ENCODE data around the gene DOCK9. TPM values are rescaled to one million over a fixed set of nuclear protein-coding genes. Genes with fewer than 3 reads are reported as not detected.

DOCK9 gene
- total RNA-seq, 1 donor = 44.5 TPM

DNA sequence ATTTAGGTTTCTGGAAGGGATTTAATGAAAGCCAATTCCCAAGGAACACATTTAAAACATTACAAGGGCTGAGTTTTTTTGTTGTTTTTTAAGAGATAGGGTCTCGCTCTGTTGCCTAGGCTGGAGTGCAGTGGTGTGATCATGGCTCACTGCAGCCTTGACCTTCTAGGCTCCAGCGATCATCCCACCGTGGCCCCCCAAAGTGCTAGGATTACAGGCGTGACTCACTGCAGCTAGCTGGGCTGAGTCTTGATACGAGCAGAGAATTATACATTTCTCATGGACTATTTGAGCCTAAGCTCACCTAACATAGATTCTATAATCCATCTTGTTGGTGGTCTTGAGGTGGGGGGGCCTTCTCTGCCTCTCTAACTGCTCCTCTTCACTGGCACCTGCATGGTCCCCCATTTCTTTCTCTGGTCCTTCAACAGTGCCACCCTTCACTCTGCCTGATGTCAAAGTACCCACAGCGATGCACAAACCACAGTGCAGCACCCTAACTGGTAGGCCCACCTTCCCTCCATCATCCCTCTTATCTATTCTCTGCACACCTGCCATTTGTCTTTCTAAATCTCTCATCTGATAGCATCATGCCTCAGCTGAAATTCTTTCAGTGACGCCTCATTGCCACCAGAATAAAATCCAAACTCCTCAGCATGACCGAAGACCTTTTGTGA lies 37.4 kb downstream of the DOCK9 start:
- Histone ChIP-seq H3K4me1 (ENCODE audit: insufficient read depth, low read length) (no peaks in the 10 kb centered on the region), H3K36me3 (ENCODE audit: insufficient read depth, low read length) (no peaks in the 10 kb centered on the region), H3K27me3 (ENCODE audit: insufficient read depth, low read length) (no peaks in the 10 kb centered on the region), H3K4me2 (ENCODE audit: insufficient read depth, low read length) (no peak overlapping the region), H3K4me3 (ENCODE audit: insufficient read depth, low read length) (no peak overlapping the region), H4K20me1 (ENCODE audit: insufficient read depth, low read length) (no peaks in the 10 kb centered on the region), H3K79me2 (ENCODE audit: insufficient read depth, low read length) (no peaks in the 10 kb centered on the region), H3K27ac (ENCODE audit: low read depth, low read length) (no peak overlapping the region), H2AFZ (ENCODE audit: low read length) (no peak overlapping the region), H3K9me3 (ENCODE audit: low read depth, low read length) (no peaks in the 10 kb centered on the region)
- DNase-seq (ENCODE audit: insufficient read length, low spot score, missing footprints) = no peak
- TF ChIP-seq, protein P1, sequence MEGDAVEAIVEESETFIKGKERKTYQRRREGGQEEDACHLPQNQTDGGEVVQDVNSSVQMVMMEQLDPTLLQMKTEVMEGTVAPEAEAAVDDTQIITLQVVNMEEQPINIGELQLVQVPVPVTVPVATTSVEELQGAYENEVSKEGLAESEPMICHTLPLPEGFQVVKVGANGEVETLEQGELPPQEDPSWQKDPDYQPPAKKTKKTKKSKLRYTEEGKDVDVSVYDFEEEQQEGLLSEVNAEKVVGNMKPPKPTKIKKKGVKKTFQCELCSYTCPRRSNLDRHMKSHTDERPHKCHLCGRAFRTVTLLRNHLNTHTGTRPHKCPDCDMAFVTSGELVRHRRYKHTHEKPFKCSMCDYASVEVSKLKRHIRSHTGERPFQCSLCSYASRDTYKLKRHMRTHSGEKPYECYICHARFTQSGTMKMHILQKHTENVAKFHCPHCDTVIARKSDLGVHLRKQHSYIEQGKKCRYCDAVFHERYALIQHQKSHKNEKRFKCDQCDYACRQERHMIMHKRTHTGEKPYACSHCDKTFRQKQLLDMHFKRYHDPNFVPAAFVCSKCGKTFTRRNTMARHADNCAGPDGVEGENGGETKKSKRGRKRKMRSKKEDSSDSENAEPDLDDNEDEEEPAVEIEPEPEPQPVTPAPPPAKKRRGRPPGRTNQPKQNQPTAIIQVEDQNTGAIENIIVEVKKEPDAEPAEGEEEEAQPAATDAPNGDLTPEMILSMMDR (IDR thresholded peaks at IDR 0.05; ENCODE audit: extremely low read depth, low read depth, low read length) = no peak

DNA sequence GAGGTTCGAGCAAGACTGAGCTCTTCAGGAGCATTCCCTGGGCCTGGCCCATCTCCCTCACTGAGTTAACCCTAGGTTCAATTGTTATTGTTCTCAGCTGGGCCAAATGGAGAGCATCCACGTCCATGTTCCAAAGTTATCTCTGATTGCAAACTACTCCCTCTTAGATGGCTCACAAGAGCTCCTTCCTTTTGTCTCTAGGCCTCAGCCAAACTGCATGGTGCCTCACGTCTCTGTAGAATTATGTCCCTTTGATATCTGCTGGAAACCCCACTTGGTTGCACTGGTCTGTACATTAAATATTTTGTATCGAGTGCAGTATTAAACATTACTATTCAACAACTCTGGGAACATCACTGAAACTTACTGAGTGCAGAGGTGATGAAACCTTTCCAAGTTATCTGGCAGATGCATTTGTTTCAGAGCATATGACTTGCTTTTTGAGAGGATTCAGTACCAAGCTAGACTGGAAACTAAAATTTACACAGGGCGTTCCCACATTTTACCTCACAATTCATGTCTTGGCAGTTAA lies 38.1 kb downstream of the DOCK9 start:
- Histone ChIP-seq H3K27ac (ENCODE audit: low read depth, low read length) (no peak overlapping the region), H3K79me2 (ENCODE audit: insufficient read depth, low read length) (no peaks in the 10 kb centered on the region), H3K27me3 (ENCODE audit: insufficient read depth, low read length) (no peaks in the 10 kb centered on the region), H2AFZ (ENCODE audit: low read length) (no peak overlapping the region), H3K4me2 (ENCODE audit: insufficient read depth, low read length) (no peak overlapping the region), H4K20me1 (ENCODE audit: insufficient read depth, low read length) (no peaks in the 10 kb centered on the region), H3K9me3 (ENCODE audit: low read depth, low read length) (no peaks in the 10 kb centered on the region), H3K36me3 (ENCODE audit: insufficient read depth, low read length) (no peaks in the 10 kb centered on the region), H3K4me1 (ENCODE audit: insufficient read depth, low read length) (no peaks in the 10 kb centered on the region), H3K4me3 (ENCODE audit: insufficient read depth, low read length) (no peak overlapping the region)
- TF ChIP-seq, protein P1 (IDR thresholded peaks at IDR 0.05; ENCODE audit: extremely low read depth, low read depth, low read length) = no peak
- DNase-seq (ENCODE audit: insufficient read length, low spot score, missing footprints) = no peak

DNA sequence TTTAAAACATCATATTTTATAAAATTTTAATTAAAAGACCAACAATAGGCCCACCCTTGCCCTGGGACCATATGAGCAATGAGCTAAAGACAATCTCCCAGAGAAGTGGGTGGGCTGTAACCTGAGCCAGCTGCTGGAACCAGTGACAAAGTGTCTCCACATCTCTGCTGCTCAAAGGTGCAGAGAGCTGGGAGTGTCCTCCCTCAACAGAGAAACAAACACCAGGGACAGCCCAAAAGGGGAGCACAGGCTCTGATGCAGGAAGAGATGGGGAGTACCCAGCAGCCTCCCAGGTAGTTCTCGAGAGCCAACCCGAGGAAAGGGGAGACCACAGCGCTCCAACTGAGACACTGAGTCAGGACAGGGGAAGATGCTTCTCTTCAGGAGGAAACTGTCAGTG lies 39.1 kb downstream of the DOCK9 start:
- no peaks in the 10 kb centered on the region for H3K79me2 ChIP-seq (ENCODE audit: insufficient read depth, low read length)

DNA sequence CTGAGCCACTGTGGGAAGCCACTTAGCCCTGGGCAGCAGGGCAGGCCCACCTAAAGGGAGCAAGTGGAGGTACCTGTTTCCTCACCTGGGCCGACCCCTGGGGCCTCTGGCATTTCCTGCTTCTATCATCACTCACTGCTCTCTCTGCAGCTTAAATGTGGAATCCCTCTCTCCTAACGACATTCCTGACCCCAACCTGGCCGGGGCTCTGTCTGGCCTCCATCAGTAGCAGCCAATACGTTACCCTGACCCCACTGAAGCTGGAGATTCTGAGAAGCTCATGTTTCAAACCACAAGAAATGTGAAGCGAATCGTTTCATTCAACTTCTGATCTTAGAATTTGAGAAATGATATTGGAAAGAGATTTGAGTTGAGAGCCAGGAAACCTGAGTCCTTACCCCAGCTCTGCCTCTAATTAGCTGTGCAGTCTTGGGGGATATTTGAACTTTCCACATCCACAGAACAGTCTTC lies 39.9 kb downstream of the DOCK9 start:
- Histone ChIP-seq H4K20me1 (ENCODE audit: insufficient read depth, low read length) (no peaks in the 10 kb centered on the region), H3K79me2 (ENCODE audit: insufficient read depth, low read length) (no peaks in the 10 kb centered on the region), H3K9me3 (ENCODE audit: low read depth, low read length) (peaks cover 5% of the 10 kb centered on the region), H3K27ac (ENCODE audit: low read depth, low read length) (no peak overlapping the region), H3K4me1 (ENCODE audit: insufficient read depth, low read length) (no peaks in the 10 kb centered on the region), H2AFZ (ENCODE audit: low read length) (no peak overlapping the region), H3K4me2 (ENCODE audit: insufficient read depth, low read length) (no peak overlapping the region), H3K27me3 (ENCODE audit: insufficient read depth, low read length) (no peaks in the 10 kb centered on the region), H3K36me3 (ENCODE audit: insufficient read depth, low read length) (no peaks in the 10 kb centered on the region), H3K4me3 (ENCODE audit: insufficient read depth, low read length) (no peak overlapping the region)
- TF ChIP-seq, protein P1 (IDR thresholded peaks at IDR 0.05; ENCODE audit: extremely low read depth, low read depth, low read length) = no peak
- no peak for DNase-seq (ENCODE audit: insufficient read length, low spot score, missing footprints)

More for the DNA sequence above, 39.1 kb downstream of the DOCK9 start:
- H3K4me3 ChIP-seq (ENCODE audit: insufficient read depth, low read length) = no peak overlapping the region
- no peak overlapping the region for H3K27ac ChIP-seq (ENCODE audit: low read depth, low read length)
- H3K36me3 ChIP-seq (ENCODE audit: insufficient read depth, low read length) = no peaks in the 10 kb centered on the region
- TF ChIP-seq, protein P1 (IDR thresholded peaks at IDR 0.05; ENCODE audit: extremely low read depth, low read depth, low read length) = no peak
- no peaks in the 10 kb centered on the region for H4K20me1 ChIP-seq (ENCODE audit: insufficient read depth, low read length)
- no peaks in the 10 kb centered on the region for H3K27me3 ChIP-seq (ENCODE audit: insufficient read depth, low read length)
- peaks cover 2% of the 10 kb centered on the region for H3K9me3 ChIP-seq (ENCODE audit: low read depth, low read length)
- H2AFZ ChIP-seq (ENCODE audit: low read length) = no peak overlapping the region
- no peaks in the 10 kb centered on the region for H3K4me1 ChIP-seq (ENCODE audit: insufficient read depth, low read length)
- no peak for DNase-seq (ENCODE audit: insufficient read length, low spot score, missing footprints)
- no peak overlapping the region for H3K4me2 ChIP-seq (ENCODE audit: insufficient read depth, low read length)

Measured in osteoblast (primary cell).